Stimulated activated CD4-positive, alpha-beta T cell treated with anti-CD3 and anti-CD28 coated beads, Interleukin-15, amount 100 ng/mL, for 1 hour (primary cell): ENCODE results near the gene TRAF7.

Experiments used
- DNase-seq, 2 donors: peaks; one replicate each; pipeline ENCODE4 v3.0.0-alpha.2; 2020; ENCODE audit warnings: low read depth in 1 of 2, low spot score in 1 of 2

TRAF7 gene

DNA sequence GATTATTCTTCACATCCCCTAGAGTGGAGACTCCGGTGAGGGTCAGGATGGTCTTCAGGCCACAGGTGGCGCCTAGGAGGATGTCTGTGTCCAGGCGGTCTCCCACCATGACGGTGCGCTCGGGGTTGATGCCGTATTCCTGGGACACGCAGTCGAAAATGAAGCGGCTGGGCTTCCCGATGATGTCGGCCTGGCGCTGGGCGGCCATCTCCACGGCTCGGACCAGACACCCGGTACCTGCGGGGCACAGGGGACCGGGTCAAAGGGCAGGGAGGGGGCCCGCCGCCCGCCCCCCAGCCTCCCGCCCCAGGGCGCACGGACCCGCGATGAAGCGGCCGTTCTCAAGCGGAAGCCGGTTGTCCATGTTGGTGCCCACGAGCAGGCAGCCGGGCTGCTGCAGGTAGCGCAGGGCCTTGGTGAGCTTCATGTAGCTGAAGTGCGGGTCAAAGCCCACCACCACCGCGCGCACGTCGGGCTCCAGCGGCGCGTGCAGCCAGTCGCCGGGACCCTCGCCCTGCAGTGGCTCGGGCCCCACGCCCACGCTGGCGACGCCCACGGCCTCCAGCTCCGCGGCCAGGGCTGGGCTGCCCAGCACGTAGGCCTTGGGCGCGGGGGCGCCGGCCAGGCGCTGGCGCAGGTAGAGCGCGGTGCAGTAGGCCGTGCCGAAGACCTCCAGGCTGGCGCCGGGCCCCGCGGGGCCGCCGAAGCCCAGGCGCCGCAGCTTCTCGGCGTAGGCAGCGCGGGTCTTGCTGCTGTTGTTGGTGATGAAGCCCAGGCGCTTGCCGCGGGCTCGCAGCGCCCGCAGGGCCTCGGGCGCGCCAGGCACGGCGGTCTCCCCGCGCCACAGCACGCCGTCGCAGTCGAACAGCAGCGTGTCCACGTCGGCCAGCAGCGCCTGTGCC lies 58.5 kb downstream of the TRAF7 start:
- no peak for DNase-seq

DNA sequence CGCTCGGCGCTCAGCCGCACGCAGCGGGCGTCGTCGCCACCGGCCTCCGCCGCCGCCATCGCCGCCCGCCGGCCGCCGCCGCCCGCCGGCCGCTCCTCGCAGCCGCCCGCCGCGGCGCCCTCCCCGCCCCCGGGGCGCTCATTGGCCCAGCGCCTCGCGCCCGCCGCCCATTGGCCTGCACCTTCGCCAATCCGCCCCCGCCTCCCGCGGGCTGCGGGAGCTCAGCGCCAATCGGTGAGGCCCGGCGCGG lies 59.1 kb downstream of the TRAF7 start, which contains the start of gene PGP:
Gene PGP (minus strand): TSS at position 122 of the 250 bp plus-strand sequence. CDS start 63 bp downstream, at position 59.
- no peak for DNase-seq

DNA sequence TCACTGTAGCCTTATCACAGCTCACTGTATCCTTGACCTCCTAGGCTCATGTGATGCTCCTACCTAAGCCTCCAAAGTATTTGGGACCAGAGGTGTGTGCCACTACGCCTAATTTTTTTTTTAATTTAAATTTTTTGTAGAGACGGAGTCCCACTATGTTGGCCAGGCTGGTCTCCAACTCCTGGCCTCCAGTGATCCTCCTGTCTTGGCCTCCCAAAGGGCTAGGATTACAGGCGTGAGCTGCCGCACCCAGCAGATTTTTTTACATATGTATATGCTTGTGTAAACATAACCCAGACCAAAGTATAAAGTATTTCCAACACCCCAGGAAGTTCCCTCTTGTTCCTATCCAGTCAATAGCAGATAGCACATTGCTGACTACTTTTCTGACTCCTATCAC lies 60.7 kb downstream of the TRAF7 start:
- no peak for DNase-seq

- peak; percentile 97 to 99 for DNase-seq
Measured at GRCh38 chr16:2223221-2223941, 67.8 kb downstream of the TRAF7 start, which contains the start of gene E4F1. TSS of gene E4F1 (plus strand) at chr16:2223591. CDS start at chr16:2223614, 23 bp downstream.

- no peak for DNase-seq
Measured at GRCh38 chr16:2223942-2224486, 68.4 kb downstream of the TRAF7 start.

DNA sequence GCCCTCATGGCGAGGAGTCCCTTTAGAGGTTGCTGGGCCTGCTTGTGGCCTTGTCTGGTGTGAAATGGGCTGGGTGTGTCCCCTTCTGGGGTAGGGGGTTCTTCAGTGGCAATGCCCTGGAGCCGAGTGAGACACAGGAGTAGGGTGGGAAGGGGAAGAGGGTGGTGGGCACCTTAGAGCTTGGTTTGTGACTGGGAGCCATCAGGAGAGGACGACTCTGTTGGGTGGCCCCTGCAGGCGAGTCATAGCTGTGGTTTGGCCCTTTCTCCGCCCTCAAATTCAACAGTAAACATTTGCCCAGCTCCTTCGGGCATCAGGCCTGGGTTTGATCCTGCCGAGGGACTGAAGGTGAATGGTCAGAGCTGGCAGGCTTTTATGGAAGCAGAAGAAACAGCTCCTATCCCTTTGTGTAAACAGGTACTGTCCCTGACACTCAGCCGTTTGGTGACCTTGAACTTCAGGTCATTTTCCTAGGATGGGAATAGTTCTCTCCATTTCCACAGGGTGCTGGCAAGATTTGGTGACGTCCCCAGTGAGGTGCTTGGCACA lies 70.7 kb downstream of the TRAF7 start:
- DNase-seq: no peak

GRCh38 chr16:2226918-2227317 lies 71.3 kb downstream of the TRAF7 start:
- no peak for DNase-seq
